WTC11 (cell line): ENCODE measurements around the gene GPC1. TPM values are rescaled to one million over a fixed set of nuclear protein-coding genes. Genes with fewer than 3 reads are reported as not detected.

Experiments
- ATAC-seq: fragments of 200-7000 bp; cut with Tn5 transposase; 2 replicates; pipeline ENCODE4 v1.10.0; 2021; ENCODE audit warnings: mild to moderate bottlenecking, moderate library complexity
- CTCF ChIA-PET: fragments of 300-600 bp; sonication (Branson Sonifier 250); formaldehyde crosslinking; loops from one replicate; lab custom pipeline; 2021; ENCODE audit warnings: antibody characterized with exemption; lab: Charles Lee
- POLR2A ChIA-PET: fragments of 350-600 bp; sonication (Branson Sonifier 250); formaldehyde crosslinking; loops from one replicate; lab custom pipeline; 2021; ENCODE audit warnings: antibody characterized with exemption; lab: Charles Lee
- DNase-seq: peaks from one replicate; pipeline ENCODE4 v3.0.0; 2021; ENCODE audit warnings: low spot score
- H3K27ac Mint-ChIP-seq: 2 replicates; pipeline ENCODE4 v1.8.0; 2021; ENCODE audit warnings: mixed read lengths
- H3K27me3 Mint-ChIP-seq: 2 replicates; pipeline ENCODE4 v1.8.0; 2021; ENCODE audit warnings: low read depth, mild to moderate bottlenecking, moderate library complexity, mixed read lengths
- H3K36me3 Mint-ChIP-seq: 2 replicates; pipeline ENCODE4 v1.8.0; 2021; ENCODE audit warnings: mixed read lengths
- H3K4me1 Mint-ChIP-seq: 2 replicates; pipeline ENCODE4 v1.8.0; 2022; ENCODE audit warnings: mixed read lengths
- H3K4me3 Mint-ChIP-seq: 2 replicates; pipeline ENCODE4 v1.8.0; 2021; ENCODE audit warnings: mild to moderate bottlenecking, moderate library complexity, mixed read lengths
- H3K9me3 Mint-ChIP-seq: 2 replicates; pipeline ENCODE4 v1.8.0; 2021; ENCODE audit warnings: mixed read lengths
- CBFB ChIP-seq: sonication (generic); formaldehyde crosslinking; IDR thresholded peaks from 2 replicates; pipeline ENCODE4 v1.8.1; 2022; ENCODE audit warnings: mild to moderate bottlenecking, low read depth, missing genetic modification reagents
- FOXJ3 ChIP-seq: sonication (generic); formaldehyde crosslinking; IDR thresholded peaks from 2 replicates; pipeline ENCODE4 v1.9.0; 2021; ENCODE audit warnings: missing genetic modification reagents, mild to moderate bottlenecking, borderline replicate concordance
- HMGA2 ChIP-seq: fragments of 250-450 bp; sonication (Bioruptor Pico); IDR thresholded peaks from 2 replicates; pipeline ENCODE4 v1.4.0; 2021; ENCODE audit warnings: mild to moderate bottlenecking, moderate library complexity
- IRF2 ChIP-seq: sonication (generic); formaldehyde crosslinking; IDR thresholded peaks from 2 replicates; pipeline ENCODE4 v1.8.0; 2022; ENCODE audit warnings: low read depth, missing genetic modification reagents, borderline replicate concordance
- MXD4 ChIP-seq: fragments of 250-450 bp; sonication (Bioruptor Pico); IDR thresholded peaks from 2 replicates; pipeline ENCODE4 v1.8.0; 2021; ENCODE audit warnings: mild to moderate bottlenecking, moderate library complexity, borderline replicate concordance
- NFATC4 ChIP-seq: fragments of 250-450 bp; sonication (Bioruptor Pico); IDR thresholded peaks from 2 replicates; pipeline ENCODE4 v1.9.0; 2021; ENCODE audit warnings: mild to moderate bottlenecking
- NR1H2 ChIP-seq: sonication (generic); formaldehyde crosslinking; IDR thresholded peaks from 2 replicates; pipeline ENCODE4 v1.9.0; 2021; ENCODE audit warnings: mild to moderate bottlenecking, moderate library complexity, missing genetic modification reagents
- RORB ChIP-seq: fragments of 250-450 bp; sonication (Bioruptor Pico); IDR thresholded peaks from 2 replicates; pipeline ENCODE4 v1.9.0; 2021; ENCODE audit warnings: mild to moderate bottlenecking
- SOX15 ChIP-seq: fragments of 250-450 bp; sonication (Bioruptor Pico); IDR thresholded peaks from 2 replicates; pipeline ENCODE4 v1.9.0; 2021; ENCODE audit warnings: mild to moderate bottlenecking
- SP1 ChIP-seq: sonication (generic); formaldehyde crosslinking; conservative IDR thresholded peaks from 2 replicates; pipeline ENCODE4 v1.8.1; 2022; ENCODE audit warnings: missing genetic modification reagents
- TCF7 ChIP-seq: sonication (generic); formaldehyde crosslinking; IDR thresholded peaks from 2 replicates; pipeline ENCODE4 v1.8.0; 2022; ENCODE audit warnings: mild to moderate bottlenecking, low read depth, missing genetic modification reagents, moderate library complexity
- TP53 ChIP-seq: sonication (generic); formaldehyde crosslinking; IDR thresholded peaks from 2 replicates; pipeline ENCODE4 v1.8.1; 2023; ENCODE audit warnings: mild to moderate bottlenecking, missing genetic modification reagents
- ZBTB21 ChIP-seq: sonication (generic); formaldehyde crosslinking; IDR thresholded peaks from 2 replicates; pipeline ENCODE4 v1.8.1; 2023; ENCODE audit warnings: mild to moderate bottlenecking, missing genetic modification reagents, borderline replicate concordance
- ZNF416 ChIP-seq: fragments of 250-450 bp; sonication (Bioruptor Pico); IDR thresholded peaks from 2 replicates; pipeline ENCODE4 v1.9.0; 2021; ENCODE audit warnings: mild to moderate bottlenecking, inconsistent platforms
- ZNF671 ChIP-seq: fragments of 250-450 bp; sonication (Bioruptor Pico); IDR thresholded peaks from 2 replicates; pipeline ENCODE4 v1.8.0; 2021; ENCODE audit warnings: mild to moderate bottlenecking
- total RNA-seq: library from RNA; stranded (reverse); gene quantifications from 3 replicates; pipeline ENCODE4 v1.2.3, GENCODE V29; 2021
- TF ChIP-seq, protein P1 (sequence below): sonication (generic); formaldehyde crosslinking; IDR thresholded peaks from 2 replicates; pipeline ENCODE4 v1.8.1; 2022; ENCODE audit warnings: missing genetic modification reagents, borderline replicate concordance
- TF ChIP-seq, protein P2 (sequence below): sonication (generic); formaldehyde crosslinking; IDR thresholded peaks from 2 replicates; pipeline ENCODE4 v1.8.1; 2023; ENCODE audit warnings: mild to moderate bottlenecking, missing genetic modification reagents
- TF ChIP-seq, protein P3 (sequence below): fragments of 250-450 bp; sonication (Bioruptor Pico); IDR thresholded peaks from 2 replicates; pipeline ENCODE4 v1.9.0; 2021; ENCODE audit warnings: moderate library complexity, mild to moderate bottlenecking, inconsistent platforms, borderline replicate concordance
- TF ChIP-seq, protein P4 (sequence below): sonication (generic); formaldehyde crosslinking; IDR thresholded peaks from 2 replicates; pipeline ENCODE4 v1.8.0; 2023; ENCODE audit warnings: missing genetic modification reagents
- TF ChIP-seq, protein P5 (sequence below): sonication (generic); formaldehyde crosslinking; IDR thresholded peaks from 2 replicates; pipeline ENCODE4 v1.8.1; 2022; ENCODE audit warnings: low read depth, missing genetic modification reagents, borderline replicate concordance

GPC1 gene
- total RNA-seq, 1 experiment from 2014 or later = 41.5 TPM

DNA sequence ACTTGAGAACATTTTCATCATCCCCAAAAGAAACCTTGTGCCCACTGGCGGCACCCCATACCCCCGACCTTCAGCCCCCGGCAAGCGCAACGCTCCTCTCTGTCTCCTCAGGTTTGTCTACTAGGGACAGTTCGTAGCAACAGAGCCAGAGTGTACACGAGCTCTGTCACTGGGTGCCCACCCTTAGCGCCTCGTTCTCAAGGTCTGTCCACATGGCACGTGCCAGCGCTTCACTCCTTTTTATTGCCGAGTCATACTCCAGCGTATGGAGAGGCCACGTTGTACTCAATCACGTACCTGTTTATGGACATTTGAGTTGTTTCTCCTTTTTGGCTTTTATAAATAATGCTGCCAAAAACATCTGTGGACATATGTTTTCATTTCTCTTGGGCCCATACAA lies 30.3 kb upstream of the GPC1 start (continued):
- no peak for TF ChIP-seq CBFB (CRISPR knock-in tag)
- TF ChIP-seq SOX15 (CRISPR knock-in tag) = no peak
- no peak for TF ChIP-seq SP1 (CRISPR knock-in tag)
- TF ChIP-seq IRF2 (CRISPR knock-in tag) = no peak
- no peak for TF ChIP-seq HMGA2 (CRISPR knock-in tag)
- no peak for TF ChIP-seq TP53 (CRISPR knock-in tag)
- no peak for TF ChIP-seq ZNF416 (CRISPR knock-in tag)
- no peak for TF ChIP-seq RORB (CRISPR knock-in tag)
- no peak for TF ChIP-seq ZNF671 (CRISPR knock-in tag)
- TF ChIP-seq ZBTB21 (CRISPR knock-in tag) = no peak

DNA sequence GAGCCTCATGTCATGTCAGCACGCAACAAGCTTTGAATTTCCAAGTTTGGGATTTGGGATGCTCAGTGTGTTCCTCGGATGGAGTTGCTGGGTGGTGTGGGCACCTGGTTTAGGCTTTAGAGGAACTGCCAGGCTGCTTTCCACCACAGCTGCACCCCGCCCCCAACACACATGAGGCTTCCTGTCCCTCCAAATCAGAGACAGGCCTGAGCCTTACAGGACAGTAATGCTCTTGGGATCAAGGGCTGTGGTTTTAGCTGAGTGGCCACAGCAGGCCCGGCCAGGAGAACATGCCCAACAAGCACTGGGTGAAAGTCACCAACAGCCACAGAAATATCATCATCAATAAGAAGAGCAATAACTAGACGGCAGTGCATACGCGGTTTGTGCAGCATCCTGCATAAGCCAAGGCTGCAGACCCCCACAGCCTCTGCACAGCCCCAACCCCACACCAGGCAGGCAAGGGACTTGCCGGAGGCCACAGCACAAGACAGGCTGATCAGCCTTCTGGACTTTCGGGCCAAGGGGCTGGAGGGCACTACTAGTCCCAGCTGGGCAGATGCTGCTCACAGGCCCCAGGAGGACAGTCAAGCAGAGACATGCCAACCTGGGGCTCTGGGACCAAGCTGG lies 29.7 kb upstream of the GPC1 start:
- ChIA-PET CTCF (no interaction called here), POLR2A (no interaction called here)
- H3K36me3 Mint-ChIP-seq = no peaks in the 10 kb centered on the region
- no peaks in the 10 kb centered on the region for H3K27me3 Mint-ChIP-seq
- no peak for ATAC-seq
- H3K4me1 Mint-ChIP-seq = no peaks in the 10 kb centered on the region
- TF ChIP-seq RORB (CRISPR knock-in tag) (no peak), HMGA2 (CRISPR knock-in tag) (no peak), FOXJ3 (CRISPR knock-in tag) (no peak), NFATC4 (no peak), MXD4 (CRISPR knock-in tag) (no peak)
- TF ChIP-seq, protein P1, sequence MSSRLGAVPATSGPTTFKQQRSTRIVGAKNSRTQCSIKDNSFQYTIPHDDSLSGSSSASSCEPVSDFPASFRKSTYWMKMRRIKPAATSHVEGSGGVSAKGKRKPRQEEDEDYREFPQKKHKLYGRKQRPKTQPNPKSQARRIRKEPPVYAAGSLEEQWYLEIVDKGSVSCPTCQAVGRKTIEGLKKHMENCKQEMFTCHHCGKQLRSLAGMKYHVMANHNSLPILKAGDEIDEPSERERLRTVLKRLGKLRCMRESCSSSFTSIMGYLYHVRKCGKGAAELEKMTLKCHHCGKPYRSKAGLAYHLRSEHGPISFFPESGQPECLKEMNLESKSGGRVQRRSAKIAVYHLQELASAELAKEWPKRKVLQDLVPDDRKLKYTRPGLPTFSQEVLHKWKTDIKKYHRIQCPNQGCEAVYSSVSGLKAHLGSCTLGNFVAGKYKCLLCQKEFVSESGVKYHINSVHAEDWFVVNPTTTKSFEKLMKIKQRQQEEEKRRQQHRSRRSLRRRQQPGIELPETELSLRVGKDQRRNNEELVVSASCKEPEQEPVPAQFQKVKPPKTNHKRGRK (CRISPR knock-in tag) = no peak
- TF ChIP-seq, protein P2, sequence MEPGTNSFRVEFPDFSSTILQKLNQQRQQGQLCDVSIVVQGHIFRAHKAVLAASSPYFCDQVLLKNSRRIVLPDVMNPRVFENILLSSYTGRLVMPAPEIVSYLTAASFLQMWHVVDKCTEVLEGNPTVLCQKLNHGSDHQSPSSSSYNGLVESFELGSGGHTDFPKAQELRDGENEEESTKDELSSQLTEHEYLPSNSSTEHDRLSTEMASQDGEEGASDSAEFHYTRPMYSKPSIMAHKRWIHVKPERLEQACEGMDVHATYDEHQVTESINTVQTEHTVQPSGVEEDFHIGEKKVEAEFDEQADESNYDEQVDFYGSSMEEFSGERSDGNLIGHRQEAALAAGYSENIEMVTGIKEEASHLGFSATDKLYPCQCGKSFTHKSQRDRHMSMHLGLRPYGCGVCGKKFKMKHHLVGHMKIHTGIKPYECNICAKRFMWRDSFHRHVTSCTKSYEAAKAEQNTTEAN (CRISPR knock-in tag) = no peak
- TF ChIP-seq, protein P3, sequence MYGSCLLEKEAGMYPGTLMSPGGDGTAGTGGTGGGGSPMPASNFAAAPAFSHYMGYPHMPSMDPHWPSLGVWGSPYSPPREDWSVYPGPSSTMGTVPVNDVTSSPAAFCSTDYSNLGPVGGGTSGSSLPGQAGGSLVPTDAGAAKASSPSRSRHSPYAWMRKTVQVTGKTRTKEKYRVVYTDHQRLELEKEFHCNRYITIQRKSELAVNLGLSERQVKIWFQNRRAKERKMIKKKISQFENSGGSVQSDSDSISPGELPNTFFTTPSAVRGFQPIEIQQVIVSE (CRISPR knock-in tag) = no peak
- H3K27ac Mint-ChIP-seq = no peak overlapping the region
- DNase-seq = no peak
- H3K4me3 Mint-ChIP-seq = no peak overlapping the region
- H3K9me3 Mint-ChIP-seq = no peaks in the 10 kb centered on the region

DNA sequence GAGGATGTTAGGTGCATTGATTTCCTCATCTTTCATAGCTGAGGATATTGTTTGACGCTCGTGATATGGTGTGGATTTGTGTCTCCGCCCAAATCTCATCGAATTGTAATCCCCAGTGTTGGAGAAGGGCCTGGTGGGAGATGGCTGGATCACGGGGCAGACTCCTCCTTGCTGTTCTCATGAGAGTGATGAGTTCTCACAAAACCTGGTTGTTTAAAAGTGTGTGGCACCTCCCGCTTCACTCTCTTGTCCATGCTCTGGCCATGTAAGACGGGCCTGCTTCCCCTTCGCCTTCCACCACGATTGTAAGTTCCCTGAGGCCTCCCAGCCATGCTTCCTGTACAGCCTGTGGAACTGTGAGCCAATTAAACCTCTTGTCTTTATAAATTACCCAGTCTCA lies 28.4 kb upstream of the GPC1 start:
- Mint-ChIP-seq H3K27ac (no peak overlapping the region), H3K9me3 (no peaks in the 10 kb centered on the region), H3K36me3 (no peaks in the 10 kb centered on the region), H3K27me3 (no peaks in the 10 kb centered on the region), H3K4me3 (no peak overlapping the region), H3K4me1 (no peaks in the 10 kb centered on the region)
- TF ChIP-seq TCF7 (CRISPR knock-in tag) = no peak
- no peak for TF ChIP-seq NR1H2 (CRISPR knock-in tag)
- TF ChIP-seq, protein P4, sequence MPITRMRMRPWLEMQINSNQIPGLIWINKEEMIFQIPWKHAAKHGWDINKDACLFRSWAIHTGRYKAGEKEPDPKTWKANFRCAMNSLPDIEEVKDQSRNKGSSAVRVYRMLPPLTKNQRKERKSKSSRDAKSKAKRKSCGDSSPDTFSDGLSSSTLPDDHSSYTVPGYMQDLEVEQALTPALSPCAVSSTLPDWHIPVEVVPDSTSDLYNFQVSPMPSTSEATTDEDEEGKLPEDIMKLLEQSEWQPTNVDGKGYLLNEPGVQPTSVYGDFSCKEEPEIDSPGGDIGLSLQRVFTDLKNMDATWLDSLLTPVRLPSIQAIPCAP = no peak
- no peak for TF ChIP-seq CBFB (CRISPR knock-in tag)
- TF ChIP-seq, protein P5, sequence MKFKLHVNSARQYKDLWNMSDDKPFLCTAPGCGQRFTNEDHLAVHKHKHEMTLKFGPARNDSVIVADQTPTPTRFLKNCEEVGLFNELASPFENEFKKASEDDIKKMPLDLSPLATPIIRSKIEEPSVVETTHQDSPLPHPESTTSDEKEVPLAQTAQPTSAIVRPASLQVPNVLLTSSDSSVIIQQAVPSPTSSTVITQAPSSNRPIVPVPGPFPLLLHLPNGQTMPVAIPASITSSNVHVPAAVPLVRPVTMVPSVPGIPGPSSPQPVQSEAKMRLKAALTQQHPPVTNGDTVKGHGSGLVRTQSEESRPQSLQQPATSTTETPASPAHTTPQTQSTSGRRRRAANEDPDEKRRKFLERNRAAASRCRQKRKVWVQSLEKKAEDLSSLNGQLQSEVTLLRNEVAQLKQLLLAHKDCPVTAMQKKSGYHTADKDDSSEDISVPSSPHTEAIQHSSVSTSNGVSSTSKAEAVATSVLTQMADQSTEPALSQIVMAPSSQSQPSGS (CRISPR knock-in tag) = no peak
- POLR2A ChIA-PET = no interaction called here
- ATAC-seq (no peak), DNase-seq (no peak)
- CTCF ChIA-PET = no interaction called here
